GM19395 (cell line): Measurements from ENCODE around the gene LRRC47.

Source experiments
- ATAC-seq: cut with Tn5 transposase; IDR thresholded peaks from one replicate; pipeline ENCODE4 v1.9.1; 2021; ENCODE audit warnings: mild to moderate bottlenecking, moderate library complexity; ENCODE audit not compliant: unreplicated experiment

LRRC47 gene

GRCh38 chr1:3787349-3787715 lies 9.0 kb downstream of the LRRC47 start:
- no peak for ATAC-seq

- ATAC-seq, result no peak
Observed at GRCh38 chr1:3786468-3787348, 9.6 kb downstream of the LRRC47 start.

GRCh38 chr1:3785456-3786157 lies 10.7 kb downstream of the LRRC47 start:
- no peak for ATAC-seq

GRCh38 chr1:3785045-3785444 lies 11.3 kb downstream of the LRRC47 start:
- no peak for ATAC-seq

- ATAC-seq, result no peak
Observed at GRCh38 chr1:3783651-3784474, 12.4 kb downstream of the LRRC47 start.

DNA sequence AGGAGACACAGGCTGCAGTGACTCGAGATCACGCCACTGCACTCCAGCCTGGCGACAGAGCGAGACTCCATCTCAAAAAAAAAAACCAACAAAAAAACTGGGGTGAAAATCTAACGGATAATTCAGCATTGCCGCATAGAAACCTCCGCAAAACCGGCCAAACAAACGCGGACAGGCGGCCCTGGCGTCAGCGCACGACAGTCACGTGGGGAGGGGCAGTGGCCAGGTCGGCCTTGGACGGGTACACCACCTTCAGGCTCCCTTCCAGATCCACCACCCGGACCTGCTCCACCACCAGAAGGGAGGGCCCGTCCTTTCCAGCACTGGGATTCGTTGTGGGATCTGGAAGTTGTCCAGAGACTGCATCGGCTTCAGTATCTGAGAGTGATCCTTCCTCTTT lies 15.4 kb downstream of the LRRC47 start:
- no peak for ATAC-seq

GRCh38 chr1:3779912-3780416 lies 16.3 kb downstream of the LRRC47 start:
- no peak for ATAC-seq

DNA sequence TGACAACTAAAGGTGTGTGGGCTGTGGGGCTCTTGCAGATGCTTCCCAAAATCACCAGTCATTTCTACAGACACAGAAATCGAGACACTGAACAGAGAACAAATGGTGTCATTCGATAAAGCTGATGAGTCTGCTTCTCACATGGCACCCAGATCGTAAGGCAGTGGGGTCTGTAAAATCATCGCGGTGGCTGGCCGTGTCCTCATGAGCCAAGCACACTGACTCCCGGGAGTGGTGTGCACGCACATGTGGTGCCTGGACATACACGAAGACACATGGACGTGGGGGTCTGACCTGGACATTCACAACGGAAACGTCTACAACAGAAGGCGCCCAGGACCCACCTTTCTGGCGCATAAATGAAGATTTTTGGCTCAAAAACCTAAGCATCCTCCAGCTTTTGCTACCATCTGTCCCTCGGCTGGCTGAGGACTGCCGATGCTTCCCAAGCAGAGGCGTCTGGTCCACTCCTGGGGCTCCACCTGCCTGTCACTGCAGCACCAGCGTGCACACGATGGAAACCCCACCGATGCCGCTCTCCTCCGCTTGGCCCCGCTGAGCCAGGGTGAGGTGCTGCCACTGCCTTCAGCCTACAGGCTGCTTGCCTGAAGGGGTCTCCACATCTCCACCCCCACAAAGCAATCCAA lies 16.9 kb downstream of the LRRC47 start:
- ATAC-seq, result no peak

DNA sequence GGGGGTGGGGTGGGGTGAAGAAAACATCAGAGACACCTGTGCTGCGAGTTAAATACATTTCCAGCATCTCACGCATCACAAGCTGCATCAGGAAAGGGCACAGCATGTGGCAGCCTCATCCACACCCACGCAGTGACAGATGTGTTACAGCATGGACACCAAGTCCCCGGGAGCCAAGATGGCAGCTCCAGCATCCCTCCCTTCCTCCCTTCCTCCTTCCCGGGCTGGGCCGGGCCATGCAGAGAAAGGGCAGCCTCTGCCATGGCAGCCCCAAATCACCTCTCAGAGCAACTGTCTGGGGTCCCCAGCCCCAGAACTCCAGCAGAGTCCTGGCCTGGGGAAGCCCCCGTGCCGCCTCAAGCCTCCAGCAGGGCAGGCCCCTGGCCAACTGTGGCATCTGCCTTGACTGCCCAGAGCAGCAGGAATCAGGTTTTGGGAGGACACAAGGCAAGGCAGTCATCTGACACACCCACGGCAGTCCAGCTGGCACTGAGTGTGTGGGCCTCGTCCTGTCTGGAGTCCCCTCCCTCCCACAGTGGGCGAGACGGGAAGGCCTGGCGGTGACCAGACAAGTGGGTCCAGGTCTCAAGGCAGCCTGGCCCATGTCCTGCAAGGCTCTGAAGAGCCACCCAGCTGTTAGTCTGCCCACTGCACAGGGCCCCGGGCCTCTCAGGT lies 17.6 kb downstream of the LRRC47 start:
- no peak for ATAC-seq

GRCh38 chr1:3777647-3778589 lies 18.4 kb downstream of the LRRC47 start:
- no peak for ATAC-seq

DNA sequence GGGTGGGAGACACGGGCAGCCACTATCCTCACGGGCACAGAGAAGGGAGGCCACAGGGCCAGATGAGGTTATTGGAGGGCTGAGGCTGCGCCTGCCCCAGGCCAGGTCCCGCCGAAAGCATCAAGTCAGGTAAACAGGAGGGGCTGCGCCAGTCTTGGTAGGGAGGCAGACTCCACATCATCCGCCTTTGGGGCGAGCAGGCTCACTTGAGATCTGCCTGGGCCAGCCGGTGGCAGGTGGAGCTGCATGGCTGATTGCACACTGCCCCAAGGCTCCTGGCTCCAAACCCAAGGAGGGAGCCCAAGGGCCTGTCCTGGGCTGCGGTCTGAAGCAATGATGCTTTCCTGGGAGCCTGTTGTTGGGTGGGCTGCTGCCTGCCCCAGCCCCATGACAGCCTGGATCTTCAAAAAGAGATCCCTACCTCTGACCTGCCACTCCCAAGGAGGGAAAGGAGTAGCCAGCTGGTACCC lies 19.2 kb downstream of the LRRC47 start:
- no peak for ATAC-seq

GRCh38 chr1:3776231-3776961 lies 19.9 kb downstream of the LRRC47 start:
- ATAC-seq, result no peak

DNA sequence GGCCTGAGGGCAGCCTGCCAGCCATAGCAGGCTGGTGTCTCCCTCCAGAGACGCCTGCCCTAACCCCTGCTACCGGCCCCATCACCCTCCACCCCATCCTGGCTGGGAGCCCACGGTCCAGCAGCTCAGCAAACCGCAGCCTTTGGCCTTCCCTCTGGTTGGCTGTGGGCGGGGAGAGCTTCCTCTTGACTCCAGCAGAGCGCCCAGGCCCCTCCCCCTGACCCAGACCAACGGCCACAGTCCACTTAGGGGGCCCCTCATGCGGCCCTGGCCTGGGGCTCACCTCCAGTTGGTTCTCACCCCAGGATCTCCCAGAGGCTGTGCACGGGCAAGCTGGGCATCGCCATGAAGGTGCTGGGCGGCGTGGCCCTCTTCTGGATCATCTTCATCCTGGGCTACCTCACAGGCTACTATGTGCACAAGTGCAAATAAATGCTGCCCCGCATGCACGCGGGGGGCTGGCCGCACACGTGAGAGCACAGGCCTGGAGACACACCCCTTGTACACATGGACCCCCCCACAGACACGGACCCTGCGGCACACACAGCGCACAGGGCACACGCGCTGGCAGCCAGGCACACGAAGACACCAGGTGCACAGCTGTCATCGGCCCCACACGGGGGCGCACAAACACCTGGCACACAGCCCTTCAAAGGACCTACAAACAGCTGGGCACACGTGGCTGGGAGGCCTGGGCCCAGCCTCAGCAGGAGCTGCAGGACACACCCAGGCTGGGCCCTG lies 20.6 kb downstream of the LRRC47 start:
- ATAC-seq, result no peak

DNA sequence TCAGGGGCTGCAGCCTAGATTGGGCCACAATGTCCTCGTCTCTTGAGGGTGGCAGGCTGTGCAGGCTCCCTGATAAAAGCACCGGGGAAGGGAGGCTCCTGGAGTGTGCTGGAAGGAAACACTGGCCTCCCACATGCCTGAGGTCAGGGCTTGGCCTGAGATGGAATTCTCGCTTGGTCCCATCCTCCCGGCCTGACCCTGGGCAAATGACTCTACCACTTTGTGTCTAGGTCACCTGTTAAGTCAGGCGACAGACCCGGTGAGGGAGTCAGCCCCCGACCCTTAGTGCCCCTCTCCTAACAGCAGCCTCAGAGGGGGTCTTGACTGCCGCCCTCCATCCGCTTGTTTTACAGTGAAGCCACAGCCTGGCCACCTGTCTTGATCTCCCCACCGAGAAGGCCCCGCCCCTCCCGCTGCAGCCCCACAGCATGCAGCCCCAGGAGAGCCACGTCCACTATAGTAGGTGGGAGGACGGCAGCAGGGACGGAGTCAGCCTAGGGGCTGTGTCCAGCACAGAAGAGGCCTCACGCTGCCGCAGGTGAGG lies 21.3 kb downstream of the LRRC47 start:
- ATAC-seq, result no peak

DNA sequence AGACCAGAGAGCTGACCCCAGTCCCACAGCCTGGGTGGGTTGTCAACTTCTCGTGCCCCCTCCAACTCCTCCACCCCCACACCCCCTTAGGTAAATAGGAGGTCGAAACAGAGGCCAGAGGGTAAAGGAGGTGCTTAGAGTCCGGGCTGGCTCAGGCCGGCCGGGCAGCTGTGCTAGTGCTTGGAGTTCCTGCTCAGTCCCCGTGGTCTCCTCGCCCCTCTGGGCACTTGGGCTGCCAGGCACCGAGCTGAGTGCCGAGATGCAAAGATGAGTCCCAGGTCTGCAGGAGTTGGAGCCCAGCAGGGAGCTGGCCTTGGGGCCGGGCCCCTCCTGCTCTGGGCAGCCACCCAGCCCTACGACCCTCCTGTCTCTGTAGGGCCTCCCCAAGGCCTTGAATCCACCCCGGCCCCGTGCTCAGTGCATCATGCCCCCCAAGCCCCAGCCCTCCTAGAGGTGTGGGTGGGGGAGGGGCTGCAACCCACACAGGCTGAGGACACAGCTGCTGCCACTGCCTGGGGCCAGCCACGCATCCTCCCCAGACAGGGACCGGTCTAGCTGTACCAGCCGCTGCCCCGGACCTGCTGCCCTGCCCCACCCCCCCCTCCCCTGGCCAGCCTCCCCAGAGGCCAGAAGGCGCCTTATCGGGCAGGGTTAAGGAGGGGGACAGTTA lies 21.9 kb downstream of the LRRC47 start:
- no peak for ATAC-seq

GRCh38 chr1:3773572-3774275 lies 22.6 kb downstream of the LRRC47 start:
- no peak for ATAC-seq
